ENCODE results near the gene PPP3CA.

Gene PPP3CA

DNA sequence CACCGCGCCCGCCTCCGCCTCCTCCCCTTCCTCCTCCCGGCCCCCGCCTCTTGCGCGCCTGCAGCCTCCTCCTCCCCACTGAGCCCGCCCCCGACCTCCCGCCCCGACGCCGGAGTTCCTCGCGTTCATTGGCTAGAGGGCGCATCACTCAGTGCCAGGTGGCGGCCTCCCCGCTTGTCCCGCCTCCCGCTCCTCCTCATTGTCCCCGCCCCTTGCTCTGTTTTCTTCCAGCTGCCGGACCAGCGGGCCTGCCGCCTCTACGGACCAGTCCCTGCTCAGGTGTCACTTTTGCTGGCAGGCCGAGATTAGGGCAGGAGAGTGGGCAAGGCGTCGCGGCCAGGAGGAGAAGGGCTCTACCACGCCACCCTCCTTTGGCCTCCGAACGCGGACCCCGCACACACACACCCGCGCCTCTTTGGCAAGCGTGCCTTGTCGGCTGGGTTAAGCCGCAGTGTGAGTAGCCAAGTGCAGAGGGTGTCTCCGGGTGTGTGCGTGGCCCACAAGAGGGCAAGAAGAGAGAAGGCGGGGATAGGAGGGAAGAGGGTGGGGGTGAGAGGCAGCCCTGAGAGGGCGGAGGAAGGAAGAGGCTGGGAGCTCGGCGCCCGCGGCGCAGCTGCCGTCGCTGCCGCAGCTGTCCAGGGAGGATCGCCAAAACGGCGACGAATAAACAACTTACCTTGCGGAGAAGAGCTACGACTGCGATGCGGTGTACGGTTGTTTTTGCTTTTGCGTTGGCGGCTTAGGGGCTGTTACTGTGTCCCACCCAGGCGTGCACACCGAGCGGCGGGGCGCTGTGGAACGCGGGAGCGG is 436 bp upstream of the PPP3CA start:
- CTCF ChIA-PET, result no interaction called here
- DNase-seq (ENCODE audit: extremely low spot score), result peak; percentile 98
- TF ChIP-seq, protein P1, sequence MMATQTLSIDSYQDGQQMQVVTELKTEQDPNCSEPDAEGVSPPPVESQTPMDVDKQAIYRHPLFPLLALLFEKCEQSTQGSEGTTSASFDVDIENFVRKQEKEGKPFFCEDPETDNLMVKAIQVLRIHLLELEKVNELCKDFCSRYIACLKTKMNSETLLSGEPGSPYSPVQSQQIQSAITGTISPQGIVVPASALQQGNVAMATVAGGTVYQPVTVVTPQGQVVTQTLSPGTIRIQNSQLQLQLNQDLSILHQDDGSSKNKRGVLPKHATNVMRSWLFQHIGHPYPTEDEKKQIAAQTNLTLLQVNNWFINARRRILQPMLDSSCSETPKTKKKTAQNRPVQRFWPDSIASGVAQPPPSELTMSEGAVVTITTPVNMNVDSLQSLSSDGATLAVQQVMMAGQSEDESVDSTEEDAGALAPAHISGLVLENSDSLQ (IDR thresholded peaks at IDR 0.05), result peak; percentile 99
- TF ChIP-seq FOXM1 (IDR thresholded peaks at IDR 0.05; ENCODE audit: borderline replicate concordance), result no peak
- TF ChIP-seq NFRKB (IDR thresholded peaks at IDR 0.05), result no peak
- TF ChIP-seq L3MBTL2 (conservative IDR thresholded peaks at IDR 0.05), result peak; percentile 75
- POLR2A ChIA-PET, result interaction anchor here (0.7 to 1.9 kb wide), 6 partner anchors 9 to 214 kb away, joined by 3 to 7 read pairs (median 4); no protein-coding TSS in a partner anchor

DNA sequence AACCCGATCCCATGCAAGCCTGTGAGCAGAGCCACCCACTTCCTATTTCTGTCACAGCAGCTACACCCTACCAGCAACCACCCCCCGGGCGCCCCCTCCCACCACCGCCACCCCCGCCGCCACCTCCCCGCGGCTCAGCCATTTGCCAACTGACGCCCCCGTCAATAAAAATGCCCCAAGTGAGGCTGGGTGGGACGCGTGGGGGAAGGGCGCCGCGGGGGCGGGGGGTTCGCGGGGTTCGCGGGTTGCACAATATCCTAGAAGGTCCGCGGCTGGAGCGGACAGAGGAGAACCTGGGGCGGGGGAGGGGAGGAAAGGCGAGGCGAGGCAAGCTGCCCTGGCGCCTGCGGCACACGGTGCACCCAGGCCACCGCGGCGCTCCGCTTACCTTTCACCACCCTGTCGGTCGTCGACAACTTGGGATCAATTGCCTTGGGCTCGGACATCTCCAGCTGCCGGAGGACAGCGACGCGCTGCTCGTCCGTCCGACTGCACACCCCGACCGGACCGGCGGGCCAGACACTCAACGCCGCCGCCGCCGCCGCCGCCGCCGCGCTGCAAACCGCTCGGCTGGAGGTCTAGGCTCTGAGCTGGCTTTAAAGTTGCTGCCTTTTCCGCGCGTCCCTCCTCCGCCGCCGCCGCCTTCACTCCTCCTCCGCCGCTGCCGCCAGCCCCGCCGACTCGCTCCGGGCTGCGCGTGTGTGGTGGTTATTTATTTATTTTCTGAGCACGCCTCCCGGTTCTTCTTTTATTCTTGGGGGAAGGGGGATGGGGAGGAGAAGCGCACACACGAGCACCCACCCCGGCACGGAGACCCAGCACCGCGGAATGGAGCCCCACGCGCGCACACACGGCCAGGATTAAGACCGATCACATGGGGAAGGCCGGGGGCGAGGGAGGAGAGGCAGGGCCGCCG is 717 bp downstream of the PPP3CA start:
- DNase-seq (ENCODE audit: extremely low spot score), result peak; percentile 27
- TF ChIP-seq FOXM1 (IDR thresholded peaks at IDR 0.05; ENCODE audit: borderline replicate concordance), result no peak
- no peak for TF ChIP-seq L3MBTL2 (conservative IDR thresholded peaks at IDR 0.05)
- TF ChIP-seq BHLHE40 (IDR thresholded peaks at IDR 0.05; ENCODE audit: borderline replicate concordance), result no peak
- no peak for TF ChIP-seq FOXA1 (IDR thresholded peaks at IDR 0.05)
- CTCF ChIA-PET, result no interaction called here
- POLR2A ChIA-PET, result interaction anchor here (1.4 to 1.9 kb wide), 2 partner anchors 9 to 10 kb away, joined by 4 to 7 read pairs; no protein-coding TSS in a partner anchor

DNA sequence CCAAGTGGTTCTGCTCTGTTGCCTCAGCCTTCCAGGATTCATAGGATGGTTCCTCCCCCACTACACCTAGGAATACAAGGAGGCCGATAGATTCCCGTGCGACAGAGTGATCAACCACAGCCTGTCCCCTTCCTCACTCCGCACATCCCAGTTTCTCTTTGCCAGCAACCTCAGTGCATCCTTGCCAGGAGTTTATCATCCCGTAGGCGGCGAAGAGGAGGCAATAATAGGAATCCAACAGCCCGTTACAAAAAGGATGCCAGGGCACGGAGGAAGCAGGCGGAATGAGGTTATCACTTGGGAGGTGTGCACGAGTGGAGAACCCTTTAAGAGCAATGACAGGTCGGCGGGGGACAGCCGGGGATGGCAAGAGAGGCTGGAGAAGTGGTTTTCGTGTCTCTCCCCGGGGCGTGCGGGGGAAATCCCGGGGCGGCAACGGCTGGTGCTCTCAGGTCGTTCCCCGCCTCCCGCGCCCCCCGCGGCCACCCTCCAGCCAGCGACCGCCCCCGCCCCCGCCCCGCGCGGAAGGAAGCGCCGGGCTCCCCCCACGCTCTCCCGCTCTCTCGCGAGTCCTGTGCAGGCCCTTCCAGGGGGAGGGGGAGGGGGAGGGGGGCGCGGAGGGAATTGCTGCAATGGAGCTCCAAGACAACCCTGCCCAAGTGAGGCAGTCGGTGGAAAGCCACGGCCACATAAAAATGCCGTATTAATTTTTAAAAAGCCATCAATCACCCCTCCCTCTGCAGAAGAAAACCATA is 1.6 kb downstream of the PPP3CA start:
- peak; percentile 40 for DNase-seq (ENCODE audit: extremely low spot score)
- ChIA-PET POLR2A (interaction anchor here (1.4 kb wide), 1 partner anchor 8 kb away, joined by 4 read pairs; no protein-coding TSS in a partner anchor), CTCF (no interaction called here)
- TF ChIP-seq, protein P1 (IDR thresholded peaks at IDR 0.05), result peak; percentile 44; the same call in 1 of the 2 replicates
- TF ChIP-seq FOXM1 (IDR thresholded peaks at IDR 0.05; ENCODE audit: borderline replicate concordance), result no peak
- no peak for TF ChIP-seq ZNF384 (IDR thresholded peaks at IDR 0.05)

DNA sequence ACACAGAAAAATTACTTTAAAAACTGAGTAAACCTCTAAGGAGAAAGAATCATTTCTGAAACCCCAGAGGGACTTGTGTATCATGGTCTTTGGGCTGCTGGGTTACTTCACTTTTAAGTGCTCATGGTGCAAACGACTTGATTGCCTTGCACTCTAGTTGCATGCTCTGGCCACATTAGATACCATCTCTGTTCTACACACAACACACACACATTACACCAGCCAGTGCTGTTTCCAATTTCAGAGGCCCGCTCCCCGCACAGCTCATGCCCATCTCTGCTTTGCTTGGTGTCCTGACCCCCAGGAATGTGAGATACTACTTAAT is 2.1 kb downstream of the PPP3CA start:
- CTCF ChIA-PET, result no interaction called here
- TF ChIP-seq ZNF384 (IDR thresholded peaks at IDR 0.05) (no peak), HDGF (IDR thresholded peaks at IDR 0.05; ENCODE audit: borderline replicate concordance) (no peak), BHLHE40 (IDR thresholded peaks at IDR 0.05; ENCODE audit: borderline replicate concordance) (no peak), L3MBTL2 (conservative IDR thresholded peaks at IDR 0.05) (no peak), ARNT (IDR thresholded peaks at IDR 0.05) (no peak), FOXM1 (IDR thresholded peaks at IDR 0.05; ENCODE audit: borderline replicate concordance) (no peak), CTBP1 (IDR thresholded peaks at IDR 0.05; ENCODE audit: borderline replicate concordance) (no peak), FOXK2 (IDR thresholded peaks at IDR 0.05) (no peak), FOXA1 (IDR thresholded peaks at IDR 0.05) (no peak), NFRKB (IDR thresholded peaks at IDR 0.05) (no peak), LEF1 (IDR thresholded peaks at IDR 0.05; ENCODE audit: borderline replicate concordance) (no peak)
- TF ChIP-seq, protein P1 (IDR thresholded peaks at IDR 0.05), result no peak
- DNase-seq (ENCODE audit: extremely low spot score), result no peak
- POLR2A ChIA-PET, result no interaction called here

DNA sequence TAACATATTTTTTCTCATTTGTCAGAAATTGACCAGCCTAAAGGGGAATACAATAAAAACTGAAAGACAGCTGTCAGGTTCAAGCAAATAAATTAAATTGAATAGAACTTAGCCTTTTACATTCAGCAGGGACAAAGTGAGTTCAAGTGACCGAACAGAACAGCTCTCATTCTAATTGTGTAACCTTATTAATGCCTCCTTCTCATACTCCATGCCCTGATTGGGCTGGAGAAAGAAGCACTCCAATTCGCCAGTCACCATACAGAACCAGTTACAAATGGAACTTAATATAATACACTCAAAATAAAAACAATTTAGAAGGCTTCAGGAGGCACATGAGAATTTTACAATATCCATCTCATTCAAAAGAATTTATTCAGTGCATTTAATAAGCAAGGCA is 8.0 kb downstream of the PPP3CA start:
- ChIA-PET POLR2A (no interaction called here), CTCF (no interaction called here)
- TF ChIP-seq SP1 (IDR thresholded peaks at IDR 0.05) (no peak), FOXA1 (IDR thresholded peaks at IDR 0.05) (no peak), FOXM1 (IDR thresholded peaks at IDR 0.05; ENCODE audit: borderline replicate concordance) (no peak), ZNF384 (IDR thresholded peaks at IDR 0.05) (no peak), TARDBP (IDR thresholded peaks at IDR 0.05) (no peak), HDGF (IDR thresholded peaks at IDR 0.05; ENCODE audit: borderline replicate concordance) (no peak), NFRKB (IDR thresholded peaks at IDR 0.05) (no peak), L3MBTL2 (conservative IDR thresholded peaks at IDR 0.05) (no peak), ARNT (IDR thresholded peaks at IDR 0.05) (no peak), BHLHE40 (IDR thresholded peaks at IDR 0.05; ENCODE audit: borderline replicate concordance) (no peak), FOXK2 (IDR thresholded peaks at IDR 0.05) (no peak), LEF1 (IDR thresholded peaks at IDR 0.05; ENCODE audit: borderline replicate concordance) (no peak), ELF4 (IDR thresholded peaks at IDR 0.05) (no peak), SUZ12 (IDR thresholded peaks at IDR 0.05) (no peak), CTBP1 (IDR thresholded peaks at IDR 0.05; ENCODE audit: borderline replicate concordance) (no peak)
- TF ChIP-seq, protein P1 (IDR thresholded peaks at IDR 0.05), result no peak
- no peak for DNase-seq (ENCODE audit: extremely low spot score)

Data from HEK293T (cell line).